ENCODE measurements around the gene FRMD1. TPM values are rescaled to one million over a fixed set of nuclear protein-coding genes. Genes with fewer than 3 reads are reported as not detected.

Gene FRMD1
- total RNA-seq, 4 donors from 2014 or later = 1.0 TPM; not detected in 3

DNA sequence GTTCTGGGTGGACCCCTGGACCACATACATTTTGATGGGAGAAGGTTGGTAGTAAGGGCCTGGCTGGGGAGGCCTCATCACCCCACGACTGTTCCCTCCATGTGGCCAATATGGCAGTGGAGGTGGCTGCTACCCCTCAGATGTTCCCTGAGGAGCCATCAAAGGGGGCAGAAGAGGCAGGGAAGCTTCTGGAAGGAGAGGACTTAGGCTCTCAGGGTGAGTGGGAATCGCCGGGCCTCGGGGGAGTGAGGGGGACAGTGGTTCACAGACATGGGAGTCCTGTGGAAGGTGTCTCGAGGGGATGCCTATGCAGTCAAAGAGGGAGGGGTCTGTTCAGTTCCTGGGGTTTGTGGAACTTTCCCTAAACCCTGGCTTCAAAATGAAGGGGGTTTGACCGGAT is 32.9 kb upstream of the FRMD1 start:
- Histone ChIP-seq H3K4me1 (no peaks in the 10 kb centered on the region), H3K4me3 (no peak overlapping the region), H3K27ac (no peak overlapping the region), H3K27me3 (no peaks in the 10 kb centered on the region), H3K36me3 (no peaks in the 10 kb centered on the region), H3K9me3 (no peaks in the 10 kb centered on the region)
- intact Hi-C loops (cut with DNase I; ENCODE audit: low total_unique reads) = no loop called here
- no peak for DNase-seq
- TF ChIP-seq, protein P1, sequence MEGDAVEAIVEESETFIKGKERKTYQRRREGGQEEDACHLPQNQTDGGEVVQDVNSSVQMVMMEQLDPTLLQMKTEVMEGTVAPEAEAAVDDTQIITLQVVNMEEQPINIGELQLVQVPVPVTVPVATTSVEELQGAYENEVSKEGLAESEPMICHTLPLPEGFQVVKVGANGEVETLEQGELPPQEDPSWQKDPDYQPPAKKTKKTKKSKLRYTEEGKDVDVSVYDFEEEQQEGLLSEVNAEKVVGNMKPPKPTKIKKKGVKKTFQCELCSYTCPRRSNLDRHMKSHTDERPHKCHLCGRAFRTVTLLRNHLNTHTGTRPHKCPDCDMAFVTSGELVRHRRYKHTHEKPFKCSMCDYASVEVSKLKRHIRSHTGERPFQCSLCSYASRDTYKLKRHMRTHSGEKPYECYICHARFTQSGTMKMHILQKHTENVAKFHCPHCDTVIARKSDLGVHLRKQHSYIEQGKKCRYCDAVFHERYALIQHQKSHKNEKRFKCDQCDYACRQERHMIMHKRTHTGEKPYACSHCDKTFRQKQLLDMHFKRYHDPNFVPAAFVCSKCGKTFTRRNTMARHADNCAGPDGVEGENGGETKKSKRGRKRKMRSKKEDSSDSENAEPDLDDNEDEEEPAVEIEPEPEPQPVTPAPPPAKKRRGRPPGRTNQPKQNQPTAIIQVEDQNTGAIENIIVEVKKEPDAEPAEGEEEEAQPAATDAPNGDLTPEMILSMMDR (IDR thresholded peaks at IDR 0.05) = no peak
- TF ChIP-seq POLR2A (IDR thresholded peaks at IDR 0.05) = no peak

DNA sequence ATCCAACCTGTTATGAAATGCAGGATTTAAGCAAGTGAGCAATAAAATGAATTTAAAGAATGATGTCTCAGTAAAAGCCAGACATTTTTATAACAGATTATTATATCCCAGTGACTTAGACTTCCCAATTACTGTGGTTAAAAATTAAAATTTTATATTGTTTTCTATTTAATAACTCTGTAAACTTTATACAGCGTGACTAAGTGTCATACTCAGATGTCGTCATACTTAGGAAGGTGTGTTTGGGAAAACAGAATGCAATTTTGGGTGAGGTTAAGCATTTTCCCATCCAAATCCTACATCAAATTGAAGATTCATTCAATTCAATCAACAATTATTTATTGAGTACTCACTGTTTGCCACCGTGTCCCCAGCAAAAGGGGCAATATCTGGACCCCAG is 31.4 kb upstream of the FRMD1 start:
- Histone ChIP-seq H3K27me3 (no peaks in the 10 kb centered on the region), H3K27ac (no peak overlapping the region), H3K36me3 (no peaks in the 10 kb centered on the region), H3K4me3 (no peak overlapping the region), H3K9me3 (no peaks in the 10 kb centered on the region), H3K4me1 (no peaks in the 10 kb centered on the region)
- DNase-seq = no peak
- TF ChIP-seq, protein P1 (IDR thresholded peaks at IDR 0.05) = no peak
- no peak for TF ChIP-seq POLR2A (IDR thresholded peaks at IDR 0.05)
- intact Hi-C loops (cut with DNase I; ENCODE audit: low total_unique reads) = no loop called here

DNA sequence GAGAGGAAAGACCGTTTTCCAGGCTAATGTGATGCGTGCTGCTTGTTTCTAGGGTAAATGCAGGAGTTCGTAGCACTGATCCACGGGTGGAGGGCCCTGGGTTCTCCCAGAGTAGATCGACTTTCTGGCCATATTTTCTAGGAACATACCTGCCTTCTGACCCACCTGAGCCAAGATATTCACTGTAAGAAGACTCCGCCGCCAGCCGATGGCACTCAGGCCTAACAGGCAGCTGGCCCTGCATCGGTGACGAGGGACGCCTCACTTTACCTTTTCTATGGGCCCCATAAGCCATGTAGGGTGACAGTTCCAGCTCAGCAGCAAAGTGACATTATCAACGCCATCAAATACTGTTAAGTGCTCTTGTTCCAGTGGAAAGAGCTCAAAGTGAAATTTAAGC is 30.2 kb upstream of the FRMD1 start:
- intact Hi-C loops (cut with DNase I; ENCODE audit: low total_unique reads) = no loop called here
- no peak overlapping the region for H3K4me3 ChIP-seq
- no peaks in the 10 kb centered on the region for H3K9me3 ChIP-seq
- H3K27ac ChIP-seq = no peak overlapping the region
- no peaks in the 10 kb centered on the region for H3K27me3 ChIP-seq
- H3K4me1 ChIP-seq = no peaks in the 10 kb centered on the region
- TF ChIP-seq, protein P1 (IDR thresholded peaks at IDR 0.05) = no peak
- no peak for TF ChIP-seq POLR2A (IDR thresholded peaks at IDR 0.05)
- no peak for DNase-seq
- H3K36me3 ChIP-seq = no peaks in the 10 kb centered on the region

DNA sequence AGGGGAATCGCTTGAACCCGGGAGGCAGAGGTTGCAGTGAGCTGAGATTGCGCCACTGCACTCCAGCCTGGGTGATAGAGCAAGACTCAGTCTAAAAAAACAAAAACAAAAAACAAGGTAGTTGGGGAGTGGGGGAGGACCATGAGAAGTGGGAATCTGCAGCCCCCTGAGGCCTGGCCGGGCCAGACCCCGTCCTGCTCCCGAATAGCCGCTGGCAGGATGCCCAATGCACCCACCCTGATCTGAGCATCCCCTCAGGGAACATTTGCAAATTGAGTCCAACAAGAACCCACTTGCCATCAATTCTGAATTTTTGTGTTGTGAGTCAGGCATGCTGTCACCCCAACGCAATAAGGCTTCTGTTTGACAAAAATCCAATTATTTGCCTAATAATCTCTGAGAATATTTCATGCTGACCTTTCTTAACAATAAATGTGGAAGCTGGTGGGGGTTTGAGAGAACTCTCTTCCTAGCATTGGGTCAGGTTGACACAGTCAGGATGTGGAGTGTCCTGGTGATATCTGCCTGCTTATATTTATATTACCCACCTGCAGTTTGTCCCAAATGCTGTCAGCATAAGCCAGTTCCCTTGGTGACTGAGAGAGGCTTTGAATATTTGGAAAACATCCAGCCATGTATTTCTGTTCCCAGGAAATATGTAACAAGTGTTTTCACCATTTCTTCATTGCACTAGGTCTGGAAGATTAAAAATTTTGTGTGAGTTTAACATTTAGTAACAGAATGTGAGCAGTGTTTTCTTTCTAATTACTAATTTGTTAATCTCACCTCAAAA is 28.4 kb upstream of the FRMD1 start:
- no peaks in the 10 kb centered on the region for H3K36me3 ChIP-seq
- TF ChIP-seq POLR2A (IDR thresholded peaks at IDR 0.05) = no peak
- TF ChIP-seq, protein P1 (IDR thresholded peaks at IDR 0.05) = no peak
- no peak overlapping the region for H3K4me3 ChIP-seq
- H3K9me3 ChIP-seq = no peaks in the 10 kb centered on the region
- no peak overlapping the region for H3K27ac ChIP-seq
- intact Hi-C loops (cut with DNase I; ENCODE audit: low total_unique reads) = no loop called here
- no peaks in the 10 kb centered on the region for H3K27me3 ChIP-seq
- no peak for DNase-seq
- no peaks in the 10 kb centered on the region for H3K4me1 ChIP-seq

DNA sequence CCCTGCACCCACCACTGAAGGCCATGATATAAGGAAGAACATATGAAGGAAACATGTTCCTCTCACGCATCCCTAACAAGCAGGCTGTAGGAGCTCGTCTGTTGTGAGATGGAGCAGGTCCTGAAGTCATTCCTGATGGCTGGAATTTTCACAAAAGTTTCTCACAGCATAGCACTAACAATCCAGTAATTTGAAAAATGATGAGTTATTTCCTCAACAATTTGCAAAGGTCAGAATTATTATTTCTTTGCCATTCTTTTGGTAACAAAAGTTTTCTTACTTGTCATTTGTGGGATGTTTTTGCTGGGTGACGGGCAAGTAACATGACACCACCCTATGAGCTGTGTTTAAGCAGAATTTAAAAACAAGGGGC is 27.6 kb upstream of the FRMD1 start:
- Histone ChIP-seq H3K27ac (no peak overlapping the region), H3K4me1 (peaks cover 0 to 2% of the 10 kb centered on the region in 2 donors), H3K27me3 (no peaks in the 10 kb centered on the region), H3K36me3 (no peaks in the 10 kb centered on the region), H3K4me3 (no peak overlapping the region), H3K9me3 (no peaks in the 10 kb centered on the region)
- DNase-seq = no peak
- TF ChIP-seq, protein P1 (IDR thresholded peaks at IDR 0.05) = no peak
- no peak for TF ChIP-seq POLR2A (IDR thresholded peaks at IDR 0.05)
- intact Hi-C loops (cut with DNase I; ENCODE audit: low total_unique reads) = no loop called here
